Raji (cell line): ENCODE measurements around the gene ELN.

ENCODE experiments used
- POLR2A ChIP-seq: IDR thresholded peaks from 2 replicates; pipeline ENCODE4 v1.6.1; 2011; ENCODE audit warnings: low read depth, low read length, control low read depth; ENCODE audit not compliant: insufficient read depth

Gene ELN

GRCh38 chr7:74057987-74058386 is 30.0 kb downstream of the ELN start:
- no peak for TF ChIP-seq POLR2A

GRCh38 chr7:74058486-74058885 is 30.5 kb downstream of the ELN start:
- no peak for TF ChIP-seq POLR2A

GRCh38 chr7:74059037-74059436 is 31.1 kb downstream of the ELN start:
- no peak for TF ChIP-seq POLR2A

GRCh38 chr7:74059681-74060588 is 32.0 kb downstream of the ELN start:
- TF ChIP-seq POLR2A: no peak

GRCh38 chr7:74061840-74062539 is 34.0 kb downstream of the ELN start:
- TF ChIP-seq POLR2A: no peak

GRCh38 chr7:74063223-74063641 is 35.3 kb downstream of the ELN start:
- TF ChIP-seq POLR2A: no peak

- TF ChIP-seq POLR2A: no peak
Measured at GRCh38 chr7:74063646-74064045, 35.7 kb downstream of the ELN start.

GRCh38 chr7:74064696-74065095 is 36.7 kb downstream of the ELN start:
- no peak for TF ChIP-seq POLR2A

GRCh38 chr7:74066626-74067025 is 38.7 kb downstream of the ELN start:
- no peak for TF ChIP-seq POLR2A

- TF ChIP-seq POLR2A: no peak
Measured at GRCh38 chr7:74068378-74069085, 40.6 kb downstream of the ELN start.

- no peak for TF ChIP-seq POLR2A
Measured at GRCh38 chr7:74069086-74069541, 41.1 kb downstream of the ELN start.

GRCh38 chr7:74069790-74070618 is 42.0 kb downstream of the ELN start:
- TF ChIP-seq POLR2A: no peak

GRCh38 chr7:74070619-74070921 is 42.6 kb downstream of the ELN start:
- no peak for TF ChIP-seq POLR2A

- no peak for TF ChIP-seq POLR2A
Measured at GRCh38 chr7:74071121-74071520, 43.1 kb downstream of the ELN start.

- TF ChIP-seq POLR2A: no peak
Measured at GRCh38 chr7:74074770-74075169, 46.8 kb downstream of the ELN start.
